H1 (cell line): ENCODE results near the gene RRBP1.

ENCODE experiments used
- CBX5 ChIP-seq: fragments of 300-800, 300-1000 bp; sonication (generic); IDR thresholded peaks from 2 replicates; pipeline ENCODE4 v1.7.1; 2016; ENCODE audit warnings: antibody characterized with exemption, low read length, low read depth
- CEBPB ChIP-seq: IDR thresholded peaks from 2 replicates; pipeline ENCODE4 v1.6.1; 2012; ENCODE audit warnings: low read depth, low read length
- EP300 ChIP-seq, 2 experiments: IDR thresholded peaks; 1 replicate in 1 of 2; 2 replicates in 1 of 2; pipeline ENCODE4 v1.6.1; 2011 to 2012; ENCODE audit warnings: low read depth in 2 of 2, low read length in 2 of 2, mild to moderate bottlenecking in 2 of 2, borderline replicate concordance in 1 of 2, inconsistent platforms in 1 of 2, moderate library complexity in 1 of 2
- EZH2 ChIP-seq: fragments of 200-600 bp; sonication (generic); IDR thresholded peaks from 2 replicates; pipeline ENCODE4 v1.7.1; 2012; ENCODE audit warnings: low read depth, mild to moderate bottlenecking, moderate library complexity, low read length, inconsistent platforms; ENCODE audit not compliant: severe bottlenecking
- HDAC6 ChIP-seq: IDR thresholded peaks from one replicate; pipeline ENCODE4 v1.7.1; 2012; ENCODE audit warnings: low read depth, mild to moderate bottlenecking, inconsistent platforms, low read length, moderate library complexity
- NANOG ChIP-seq: IDR thresholded peaks from 2 replicates; pipeline ENCODE4 v1.6.1; 2011; ENCODE audit warnings: low read length, low read depth, mild to moderate bottlenecking, inconsistent platforms; ENCODE audit not compliant: insufficient read depth, poor library complexity, severe bottlenecking
- POLR2AphosphoS5 ChIP-seq: IDR thresholded peaks from 2 replicates; pipeline ENCODE4 v1.6.1; 2011; ENCODE audit warnings: low read depth, low read length
- RXRA ChIP-seq: IDR thresholded peaks from 2 replicates; pipeline ENCODE4 v1.6.1; 2011; ENCODE audit warnings: low read depth, mild to moderate bottlenecking, low read length, moderate library complexity; ENCODE audit not compliant: insufficient read depth
- SIX5 ChIP-seq: IDR thresholded peaks from 2 replicates; pipeline ENCODE4 v1.6.1; 2011; ENCODE audit warnings: mild to moderate bottlenecking, low read depth, low read length
- TEAD4 ChIP-seq: IDR thresholded peaks from 2 replicates; pipeline ENCODE4 v1.6.1; 2012; ENCODE audit warnings: low read depth, low read length, inconsistent platforms, mixed read lengths
- ZNF274 ChIP-seq: IDR thresholded peaks from 2 replicates; pipeline ENCODE4 v1.7.0; 2012; ENCODE audit warnings: low read length, borderline replicate concordance; ENCODE audit errors: extremely low read depth
- TF ChIP-seq, protein P1 (sequence below), 3 experiments: IDR thresholded peaks; 1 replicate in 2 of 3; 2 replicates in 1 of 3; pipeline versions ENCODE4 v1.5.1 to v1.6.1; 2011; ENCODE audit warnings: low read length in 3 of 3, mild to moderate bottlenecking in 3 of 3, inconsistent platforms in 2 of 3, low read depth in 1 of 3, moderate library complexity in 1 of 3; ENCODE audit not compliant: insufficient read depth in 1 of 3; ENCODE audit errors: control extremely low read depth in 1 of 3
- TF ChIP-seq, protein P2 (sequence below): IDR thresholded peaks from 2 replicates; pipeline ENCODE4 v1.6.1; 2011; ENCODE audit warnings: low read length, improper control_type of control experiment

DNA sequence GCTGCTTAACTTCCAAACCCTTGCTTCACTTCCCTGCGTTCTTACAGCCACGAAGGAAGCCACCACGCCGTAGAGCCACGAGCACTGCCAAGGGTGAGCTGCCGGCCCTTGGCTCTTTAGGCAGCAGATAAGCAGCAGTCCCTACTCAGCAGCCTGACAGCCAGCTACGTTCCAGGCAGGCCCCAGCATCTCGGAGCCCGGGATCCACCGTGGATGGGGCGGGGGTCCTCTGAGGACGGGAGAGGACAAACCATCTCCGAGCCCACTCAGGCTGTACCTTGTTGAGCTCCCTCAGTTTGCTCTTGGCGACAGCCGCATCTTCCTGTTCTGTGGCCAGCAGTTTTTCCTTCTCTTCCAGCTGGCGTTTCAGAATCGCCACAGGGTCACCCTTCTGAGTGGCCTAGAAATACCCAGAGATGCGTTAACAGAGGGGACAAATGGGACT, 40.5 kb downstream of the RRBP1 start:
- no peak for TF ChIP-seq ZNF274
- no peak for TF ChIP-seq EP300 (IDR thresholded peaks at IDR 0.05; ENCODE audit: borderline replicate concordance in 1 of 2, low read depth in 2 of 2, low read length in 2 of 2)
- no peak for TF ChIP-seq HDAC6
- TF ChIP-seq NANOG: no peak
- TF ChIP-seq, protein P1, sequence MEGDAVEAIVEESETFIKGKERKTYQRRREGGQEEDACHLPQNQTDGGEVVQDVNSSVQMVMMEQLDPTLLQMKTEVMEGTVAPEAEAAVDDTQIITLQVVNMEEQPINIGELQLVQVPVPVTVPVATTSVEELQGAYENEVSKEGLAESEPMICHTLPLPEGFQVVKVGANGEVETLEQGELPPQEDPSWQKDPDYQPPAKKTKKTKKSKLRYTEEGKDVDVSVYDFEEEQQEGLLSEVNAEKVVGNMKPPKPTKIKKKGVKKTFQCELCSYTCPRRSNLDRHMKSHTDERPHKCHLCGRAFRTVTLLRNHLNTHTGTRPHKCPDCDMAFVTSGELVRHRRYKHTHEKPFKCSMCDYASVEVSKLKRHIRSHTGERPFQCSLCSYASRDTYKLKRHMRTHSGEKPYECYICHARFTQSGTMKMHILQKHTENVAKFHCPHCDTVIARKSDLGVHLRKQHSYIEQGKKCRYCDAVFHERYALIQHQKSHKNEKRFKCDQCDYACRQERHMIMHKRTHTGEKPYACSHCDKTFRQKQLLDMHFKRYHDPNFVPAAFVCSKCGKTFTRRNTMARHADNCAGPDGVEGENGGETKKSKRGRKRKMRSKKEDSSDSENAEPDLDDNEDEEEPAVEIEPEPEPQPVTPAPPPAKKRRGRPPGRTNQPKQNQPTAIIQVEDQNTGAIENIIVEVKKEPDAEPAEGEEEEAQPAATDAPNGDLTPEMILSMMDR (IDR thresholded peaks at IDR 0.05; ENCODE audit: control extremely low read depth in 1 of 3, insufficient read depth in 1 of 3, low read depth in 1 of 3, low read length in 3 of 3): no peak
- no peak for TF ChIP-seq POLR2AphosphoS5
- no peak for TF ChIP-seq CBX5
- TF ChIP-seq CEBPB: no peak
- TF ChIP-seq EZH2: no peak
- TF ChIP-seq, protein P2, sequence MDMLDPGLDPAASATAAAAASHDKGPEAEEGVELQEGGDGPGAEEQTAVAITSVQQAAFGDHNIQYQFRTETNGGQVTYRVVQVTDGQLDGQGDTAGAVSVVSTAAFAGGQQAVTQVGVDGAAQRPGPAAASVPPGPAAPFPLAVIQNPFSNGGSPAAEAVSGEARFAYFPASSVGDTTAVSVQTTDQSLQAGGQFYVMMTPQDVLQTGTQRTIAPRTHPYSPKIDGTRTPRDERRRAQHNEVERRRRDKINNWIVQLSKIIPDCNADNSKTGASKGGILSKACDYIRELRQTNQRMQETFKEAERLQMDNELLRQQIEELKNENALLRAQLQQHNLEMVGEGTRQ: no peak
- no peak for TF ChIP-seq SIX5
- TF ChIP-seq RXRA: no peak
- TF ChIP-seq TEAD4: no peak
